CD4-positive, alpha-beta T cell treated with Interleukin-15 for 1 hour (primary cell): ENCODE results near the gene ZNF528.

ENCODE experiments used
- DNase-seq: peaks from one replicate; pipeline ENCODE4 v3.0.0-alpha.2; 2020

Gene ZNF528

DNA sequence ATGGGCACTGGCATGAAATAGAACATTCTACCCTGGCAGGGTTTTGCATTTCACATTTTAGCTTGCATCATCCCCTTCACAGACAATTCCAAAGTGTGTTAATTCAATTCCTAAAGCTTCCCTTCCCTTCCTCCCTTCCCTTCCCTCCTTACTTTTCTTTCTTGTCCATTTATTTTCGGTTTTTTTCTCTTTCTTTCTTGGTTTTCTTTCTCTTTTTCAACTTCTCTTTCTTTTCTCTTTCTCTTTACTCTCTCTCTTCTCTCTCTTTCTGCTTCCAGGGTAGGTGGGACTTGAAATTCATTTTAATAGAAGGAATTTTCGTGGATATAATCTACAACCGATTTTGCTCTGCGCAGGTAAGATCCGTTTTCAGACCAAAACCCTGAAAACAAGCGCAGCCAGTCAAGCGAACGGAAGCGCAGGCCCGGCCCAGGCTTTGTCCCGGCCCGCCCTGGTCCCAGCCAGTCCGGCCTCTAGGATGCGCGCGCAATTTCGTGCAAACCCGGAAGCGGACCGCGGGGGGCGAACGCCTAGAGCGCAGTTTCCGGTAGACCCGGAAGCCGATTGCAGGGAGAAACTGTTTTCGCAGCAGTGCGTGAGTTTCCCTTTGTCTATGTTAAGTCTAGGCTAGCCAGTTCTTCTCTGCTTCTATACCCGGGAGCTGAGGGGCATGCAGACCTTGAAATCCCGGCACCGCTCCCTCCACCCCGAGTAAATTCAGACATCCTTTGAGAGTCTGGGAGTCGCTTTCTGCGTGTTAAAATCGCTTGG, at the start of gene ZNF528:
Gene ZNF528 (plus strand): TSS at position 540 of the 771 bp plus-strand sequence. CDS start 4,165 bp downstream, outside the sequence.
- peak; percentile 92 for DNase-seq

DNA sequence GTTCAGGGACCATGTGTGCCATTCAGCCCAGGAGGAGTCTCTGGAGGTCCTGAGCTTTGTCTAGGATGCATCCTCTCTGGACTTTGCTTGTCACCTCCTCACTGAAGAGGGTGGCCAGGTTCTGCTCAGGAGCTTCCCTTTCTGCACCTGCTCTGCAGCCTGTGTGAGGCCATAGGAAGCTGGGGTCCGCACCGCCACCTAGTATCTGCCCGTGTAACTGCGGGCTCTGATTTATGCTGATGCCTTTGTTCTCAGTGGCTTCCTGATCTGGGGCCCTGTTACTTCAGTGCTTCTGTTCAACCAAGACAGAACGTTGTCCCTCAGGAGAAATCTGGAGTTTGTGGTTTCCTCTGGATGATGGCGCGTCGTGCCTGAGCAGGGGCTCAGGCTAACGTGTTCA, 46.1 kb upstream of the ZNF528 start:
- DNase-seq, result no peak

DNA sequence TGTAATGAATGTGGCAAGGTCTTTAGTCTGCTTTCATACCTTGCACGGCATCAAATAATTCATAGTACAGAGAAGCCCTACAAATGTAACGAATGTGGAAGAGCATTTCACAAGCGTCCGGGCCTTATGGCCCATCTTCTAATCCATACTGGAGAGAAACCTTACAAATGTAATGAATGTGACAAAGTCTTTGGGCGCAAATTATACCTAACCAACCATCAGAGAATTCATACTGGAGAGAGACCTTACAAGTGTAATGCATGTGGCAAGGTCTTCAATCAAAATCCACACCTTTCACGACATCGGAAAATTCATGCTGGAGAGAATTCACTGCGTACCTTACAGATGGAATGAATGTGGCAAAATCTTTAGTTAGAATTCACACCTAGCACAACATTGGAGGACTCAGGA, 31.2 kb upstream of the ZNF528 start:
- no peak for DNase-seq

DNA sequence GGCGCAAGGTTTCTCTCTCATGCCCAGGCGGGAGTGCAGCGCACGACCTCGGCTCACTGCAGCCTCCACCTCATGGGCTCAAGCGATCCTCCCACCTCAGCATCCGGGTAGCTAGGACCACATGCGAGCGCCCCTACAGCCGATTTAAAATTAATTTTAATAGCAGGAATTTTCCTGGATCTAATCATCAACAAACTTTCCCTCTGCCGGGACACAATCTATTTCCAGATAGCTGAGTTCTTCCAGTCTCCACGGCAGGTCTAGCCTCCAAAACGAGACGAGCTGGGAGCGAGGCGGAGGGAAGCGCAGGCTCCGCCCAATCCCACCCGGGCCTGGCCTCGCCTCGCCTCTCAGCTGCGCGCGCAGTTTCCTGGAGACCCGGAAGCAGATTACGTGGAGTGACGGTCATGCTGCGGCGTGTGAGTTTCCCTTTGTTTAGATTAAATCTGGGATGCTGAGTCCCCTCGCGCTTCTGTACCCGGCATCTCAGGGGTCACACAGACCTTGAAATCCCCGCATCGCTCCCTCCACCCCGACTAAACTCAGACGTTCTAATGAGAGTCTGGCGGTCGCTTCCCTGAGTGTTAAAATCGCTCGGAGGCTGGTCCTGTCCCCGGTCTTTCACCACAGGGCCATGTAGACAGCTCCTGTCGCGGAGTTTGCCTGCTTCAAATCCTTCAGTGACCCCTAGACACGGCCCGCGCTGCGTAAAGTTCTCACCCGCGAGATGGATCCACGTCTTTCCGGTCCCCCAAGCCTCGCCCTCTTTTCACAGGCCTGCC, 27.9 kb upstream of the ZNF528 start, which contains the start of gene ZNF880:
Gene ZNF880 (plus strand): TSS at position 365 of the 782 bp plus-strand sequence. CDS start 43 bp downstream, at position 408.
- DNase-seq, result peak; percentile 90

DNA sequence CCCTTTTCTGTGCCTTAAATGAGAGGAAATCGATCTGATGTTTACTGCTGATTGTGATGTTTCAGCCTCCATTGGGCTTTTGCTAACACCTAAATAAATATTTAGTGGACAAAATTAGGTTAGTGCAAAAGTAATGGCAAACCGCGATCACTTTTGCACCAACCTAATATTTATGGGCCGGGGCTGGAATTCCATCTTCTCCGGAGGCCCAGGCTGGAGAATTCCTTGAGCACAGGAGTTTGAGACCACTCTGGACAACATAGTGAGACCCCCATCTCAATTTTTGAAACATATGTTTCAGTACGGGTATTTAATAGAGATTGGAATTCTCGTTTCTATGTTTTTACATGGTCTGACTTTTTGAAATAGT, 27.3 kb upstream of the ZNF528 start:
- no peak for DNase-seq

DNA sequence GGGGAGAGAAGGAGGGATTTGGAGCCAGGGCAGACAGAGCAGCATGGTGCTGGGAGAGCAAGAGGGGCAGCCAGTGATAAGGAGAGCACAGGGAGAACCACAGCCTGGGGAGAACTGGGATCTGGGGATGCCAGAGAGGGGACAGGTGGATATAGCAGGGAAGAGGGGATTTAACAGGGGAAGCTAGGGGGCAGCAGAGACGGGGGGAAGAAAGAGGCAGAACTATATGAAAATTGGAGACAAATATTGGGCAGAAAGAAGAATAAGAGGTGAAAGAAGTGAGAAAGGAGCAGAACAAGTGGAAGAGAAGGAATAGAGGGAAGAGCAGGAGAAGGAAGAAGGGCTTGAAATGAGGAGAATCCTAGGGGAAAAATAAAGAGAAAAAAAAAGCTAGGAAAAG, 6.5 kb upstream of the ZNF528 start:
- DNase-seq, result no peak

DNA sequence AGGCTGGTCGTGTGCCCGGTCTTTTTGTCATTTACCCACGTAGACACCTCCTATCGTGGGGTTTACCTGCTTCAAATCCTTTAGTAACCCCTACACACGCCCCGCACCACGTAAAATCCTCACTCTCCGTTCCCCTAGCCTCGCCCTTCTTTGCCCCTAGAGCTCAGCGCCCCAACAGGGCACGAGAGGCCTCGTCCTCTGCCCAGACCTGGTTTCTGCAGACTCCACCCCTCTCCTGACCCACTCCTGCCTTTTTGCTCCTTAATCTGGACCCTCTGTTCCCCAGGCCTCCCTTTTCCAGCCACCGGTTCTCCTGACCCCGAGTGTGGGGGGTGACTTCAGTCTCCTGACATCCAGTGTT, 412 bp downstream of the ZNF528 start:
- no peak for DNase-seq

DNA sequence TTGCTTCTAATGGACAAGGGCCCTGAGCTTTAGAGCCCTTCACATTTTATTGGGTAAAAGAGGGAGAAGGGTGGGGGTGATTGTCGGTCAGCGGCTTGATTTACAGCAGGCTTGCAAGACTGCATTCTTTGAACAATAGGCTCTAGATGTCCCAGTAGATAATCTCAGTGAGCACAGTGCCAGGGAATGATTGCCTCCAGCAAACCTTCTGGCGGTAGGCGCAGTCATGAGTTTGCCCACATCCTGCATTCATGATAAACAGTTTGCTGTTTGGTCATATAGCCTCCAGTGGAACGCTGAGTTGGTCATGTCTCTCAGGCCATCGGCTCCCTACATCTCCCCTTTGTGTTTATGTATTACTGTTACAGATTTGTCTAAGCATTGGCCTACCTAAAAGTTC, 12.6 kb downstream of the ZNF528 start:
- DNase-seq, result no peak

DNA sequence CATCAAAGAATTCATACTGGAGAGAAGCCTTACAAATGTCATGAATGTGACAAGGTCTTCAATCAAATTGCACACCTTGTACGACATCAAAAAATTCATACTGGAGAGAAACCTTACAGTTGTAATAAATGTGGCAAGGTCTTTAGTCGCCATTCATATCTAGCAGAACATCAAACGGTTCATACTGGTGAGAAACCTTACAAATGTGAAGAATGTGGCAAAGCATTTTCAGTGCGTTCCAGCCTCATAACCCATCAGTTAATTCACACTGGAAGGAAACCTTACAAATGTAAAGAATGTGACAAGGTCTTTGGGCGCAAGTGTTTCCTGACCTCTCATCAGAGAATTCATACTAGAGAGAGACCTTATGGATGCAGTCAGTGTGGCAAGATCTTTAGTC, 18.1 kb downstream of the ZNF528 start:
- DNase-seq, result no peak

DNA sequence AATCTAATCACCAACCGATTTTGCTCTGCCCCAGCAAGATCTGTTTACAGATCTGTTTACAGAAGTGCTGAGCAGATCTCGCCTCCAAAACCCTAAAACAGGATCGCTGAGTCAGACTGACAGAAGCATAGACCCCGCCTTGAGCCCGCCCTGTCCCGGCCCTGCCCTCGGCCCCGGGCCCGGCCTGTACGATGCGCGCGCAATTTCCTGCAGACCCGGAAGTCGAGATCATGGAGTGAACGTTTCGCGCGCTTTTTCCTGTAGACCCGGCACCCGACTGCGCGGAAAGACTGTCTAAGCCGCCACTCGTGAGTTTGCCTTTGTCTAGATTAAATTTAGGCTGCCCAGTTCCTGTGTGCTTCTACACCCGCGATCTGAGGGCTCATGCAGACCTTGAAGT, 31.3 kb downstream of the ZNF528 start, which contains the start of gene ZNF534:
Gene ZNF534 (plus strand): TSS at position 212 of the 400 bp plus-strand sequence. CDS start 2,327 bp downstream, outside the sequence.
- DNase-seq, result no peak

DNA sequence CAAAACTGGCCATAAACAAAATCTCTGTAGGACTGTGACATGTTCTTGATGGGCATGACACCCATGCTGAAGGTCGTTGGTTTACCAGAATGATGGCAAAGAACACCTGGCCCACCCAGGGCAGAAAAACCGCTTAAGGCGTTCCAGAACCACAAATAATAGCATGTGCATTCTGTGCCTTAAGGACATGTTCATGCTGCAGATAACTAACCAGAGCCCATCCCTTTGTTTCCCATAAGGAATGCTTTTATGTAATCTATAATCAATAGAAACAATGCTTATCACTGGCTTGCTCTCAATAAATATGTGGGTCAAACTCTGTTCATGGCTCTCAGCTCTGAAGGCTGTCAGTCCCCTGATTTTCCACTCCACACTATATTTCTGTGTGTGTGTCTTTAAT, 44.5 kb downstream of the ZNF528 start:
- no peak for DNase-seq

DNA sequence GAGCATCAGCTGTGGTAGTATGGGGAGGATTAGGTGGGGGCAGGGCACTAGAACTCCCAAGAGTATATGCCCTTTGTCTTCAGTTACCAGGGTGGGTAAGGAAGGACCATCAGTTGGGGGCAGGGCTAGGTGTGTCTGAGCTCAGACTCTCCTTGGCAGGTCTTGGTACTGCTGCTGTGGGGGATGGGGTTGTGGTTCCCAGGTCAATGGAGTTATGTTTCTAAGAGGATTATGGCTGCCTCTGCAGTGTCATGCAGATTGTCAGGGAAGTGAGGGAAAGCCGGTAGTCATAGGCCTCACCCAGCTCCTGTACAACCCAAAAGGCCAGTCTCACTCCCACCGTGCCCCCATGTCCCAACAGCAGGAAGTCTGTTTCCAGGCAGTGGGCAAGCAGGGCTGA, 46.9 kb downstream of the ZNF528 start:
- DNase-seq, result no peak

DNA sequence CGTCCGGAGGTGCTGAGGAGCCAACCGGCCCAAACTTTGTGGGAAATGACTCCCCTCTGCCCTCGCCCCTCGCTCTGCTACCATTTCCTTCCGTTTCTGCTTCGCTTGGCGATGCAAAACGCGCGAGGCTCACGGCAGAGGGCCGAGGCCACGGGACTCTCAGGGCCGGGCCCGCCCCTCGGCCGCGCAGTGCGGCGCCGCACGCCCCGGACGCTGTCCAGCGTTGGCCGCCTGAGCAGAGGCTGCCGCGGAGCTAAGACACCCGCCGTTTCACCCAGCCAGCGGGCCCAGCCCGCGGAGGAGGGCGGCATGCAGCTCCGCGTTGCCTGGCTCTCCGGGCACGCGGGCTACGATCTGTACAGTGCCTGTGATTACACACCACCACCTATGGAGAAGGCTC, 53.6 kb downstream of the ZNF528 start:
- DNase-seq, result no peak

DNA sequence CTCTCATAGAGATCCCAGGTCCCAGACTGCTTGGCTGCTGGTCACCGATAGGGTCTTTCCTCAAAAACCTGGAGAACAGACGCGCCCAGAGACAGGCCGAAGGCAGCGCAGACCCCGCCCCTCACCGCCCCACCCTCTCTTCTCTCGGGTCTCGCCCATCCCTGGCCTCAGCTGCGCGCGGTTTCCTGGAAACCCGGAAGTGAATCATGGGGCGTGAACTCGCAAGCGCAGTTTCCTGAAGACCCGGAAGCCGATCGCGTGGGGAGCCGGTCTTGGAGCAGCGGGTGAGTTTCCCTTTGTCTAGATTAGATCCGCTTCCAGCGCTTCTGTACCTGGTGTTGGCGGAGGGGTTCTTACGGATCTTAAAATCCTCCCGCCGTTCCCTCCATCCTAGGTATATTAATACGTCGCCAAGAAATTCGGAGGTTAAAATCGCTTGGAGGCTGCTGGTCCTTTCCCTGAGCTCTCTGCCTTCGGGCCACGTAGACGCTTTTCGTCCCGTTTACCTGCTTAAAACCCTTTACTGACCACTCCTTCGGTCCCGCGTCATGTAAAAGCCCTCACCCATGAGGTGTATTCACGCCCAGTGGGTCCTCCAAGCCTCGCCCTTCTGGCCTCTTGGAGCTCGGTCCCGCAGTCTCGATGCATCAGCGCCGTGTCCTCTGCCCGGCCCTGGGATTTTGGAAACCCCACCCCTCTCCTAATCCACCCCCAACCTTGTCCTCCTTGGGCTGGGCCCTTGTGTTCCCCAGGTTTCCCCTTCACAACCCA, 55.9 kb downstream of the ZNF528 start, which contains the start of gene ZNF578:
Gene ZNF578 (plus strand): TSS at position 230 of the 771 bp plus-strand sequence. CDS start 48,293 bp downstream, outside the sequence.
- peak; percentile 80 for DNase-seq

DNA sequence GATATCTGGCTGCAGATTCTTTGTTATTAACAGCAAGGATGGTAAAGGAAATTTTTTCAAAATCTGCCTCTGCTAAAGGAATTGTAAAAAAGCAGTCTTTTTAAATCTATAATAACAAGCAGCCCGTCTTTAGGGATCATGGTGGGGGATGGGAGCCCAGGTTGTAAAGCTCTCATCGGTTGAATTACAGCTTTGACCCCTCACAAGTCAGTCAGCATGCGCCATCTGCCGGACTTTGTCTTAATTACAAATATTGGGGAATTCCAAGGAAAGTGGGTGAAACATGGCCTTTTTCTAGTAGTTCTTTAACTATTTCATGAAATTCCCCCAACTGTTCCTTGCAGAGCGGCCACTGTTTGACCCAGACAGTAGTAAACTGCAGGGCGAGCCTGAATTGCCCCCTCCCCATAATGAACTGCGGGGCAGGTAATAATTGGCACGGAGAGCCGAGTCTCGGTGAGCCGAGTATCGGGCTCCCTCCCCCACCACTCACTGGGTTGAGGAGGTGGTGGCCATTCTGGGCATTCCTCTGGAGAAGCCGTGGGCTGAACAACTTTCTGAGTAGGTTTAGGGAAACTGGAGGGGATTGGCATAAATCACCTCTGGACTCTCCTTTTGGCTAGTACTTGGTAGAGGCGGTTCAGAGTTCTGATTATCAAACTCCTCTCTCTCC, 67.3 kb downstream of the ZNF528 start:
- no peak for DNase-seq
